MM.1S (cell line): ENCODE data around the gene MRPS35.

Experiments
- CTCF ChIP-seq: fragments of 300-600 bp; sonication (generic); IDR thresholded peaks from 2 replicates; pipeline ENCODE4 v1.5.1; 2016; ENCODE audit warnings: antibody characterized with exemption, low read length, mixed read lengths
- EZH2 ChIP-seq: fragments of 300-600 bp; sonication (generic); optimal IDR thresholded peaks from 2 replicates; pipeline ENCODE3; 2017; ENCODE audit warnings: low read depth, mild to moderate bottlenecking, antibody characterized with exemption, low read length, mixed read lengths
- EZH2phosphoT487 ChIP-seq: fragments of 300-600 bp; sonication (generic); IDR thresholded peaks from 2 replicates; pipeline ENCODE4 v1.6.1; 2018; ENCODE audit warnings: antibody characterized with exemption, low read length

- no peak for TF ChIP-seq CTCF
- TF ChIP-seq EZH2: no peak
- no peak for TF ChIP-seq EZH2phosphoT487
Measured at GRCh38 chr12:27693403-27693802, 17.2 kb upstream of the MRPS35 start.
